ENCODE measurements around the gene ASB4.

- TF ChIP-seq POLR2A (IDR thresholded peaks at IDR 0.05) (no peak), CTCF (IDR thresholded peaks at IDR 0.05) (no peak)
These were observed 68.2 kb downstream of the ASB4 start for GRCh38 chr7:95553939-95554338.

Measured in esophagus squamous epithelium (tissue), 4 donors.